C4-2B (cell line): ENCODE results near the gene CMIP.

Experiments
- H3K27ac ChIP-seq: fragments of 450-650 bp; 2 replicates; pipeline ENCODE4 v1.5.1; 2017
- CTCF ChIP-seq: fragments of 450-650 bp; conservative IDR thresholded peaks from 2 replicates; pipeline ENCODE4 v1.5.1; 2017; ENCODE audit warnings: mild to moderate bottlenecking
- ZFX ChIP-seq: fragments of 450-650 bp; IDR thresholded peaks from 2 replicates; pipeline ENCODE4 v1.6.1; 2017

The CMIP gene

GRCh38 chr16:81714583-81714982 is 270.0 kb downstream of the CMIP start:
- TF ChIP-seq ZFX (no peak), CTCF (no peak)
- no peak overlapping the region for H3K27ac ChIP-seq

GRCh38 chr16:81715358-81716196 is 271.0 kb downstream of the CMIP start:
- H3K27ac ChIP-seq, result no peak overlapping the region
- TF ChIP-seq ZFX, result no peak
- no peak for TF ChIP-seq CTCF

- H3K27ac ChIP-seq, result no peak overlapping the region
- no peak for TF ChIP-seq ZFX
- no peak for TF ChIP-seq CTCF
Measured at GRCh38 chr16:81716478-81717225, 272.0 kb downstream of the CMIP start.

- no peak overlapping the region for H3K27ac ChIP-seq
- TF ChIP-seq ZFX (no peak), CTCF (no peak)
Measured at GRCh38 chr16:81717662-81718189, 273.1 kb downstream of the CMIP start.

- TF ChIP-seq CTCF, result no peak
- no peak for TF ChIP-seq ZFX
- no peak overlapping the region for H3K27ac ChIP-seq
Measured at GRCh38 chr16:81718637-81719036, 274.0 kb downstream of the CMIP start.

GRCh38 chr16:81719993-81720392 is 275.4 kb downstream of the CMIP start:
- TF ChIP-seq ZFX (no peak), CTCF (no peak)
- H3K27ac ChIP-seq, result no peak overlapping the region
